HG03521 (cell line): ENCODE measurements around the gene EPS8L2.
A peak's percentile ranks its signal among the peaks of the same experiment; 100 is the strongest.

Source experiments
- ATAC-seq: cut with Tn5 transposase; IDR thresholded peaks from one replicate; pipeline ENCODE4 v1.9.1; 2021; ENCODE audit warnings: mild to moderate bottlenecking, moderate library complexity; ENCODE audit not compliant: unreplicated experiment

EPS8L2 gene

GRCh38 chr11:773425-773824, 67.4 kb downstream of the EPS8L2 start:
- ATAC-seq: no peak

- no peak for ATAC-seq
Measured at GRCh38 chr11:773830-774229, 67.8 kb downstream of the EPS8L2 start.

DNA sequence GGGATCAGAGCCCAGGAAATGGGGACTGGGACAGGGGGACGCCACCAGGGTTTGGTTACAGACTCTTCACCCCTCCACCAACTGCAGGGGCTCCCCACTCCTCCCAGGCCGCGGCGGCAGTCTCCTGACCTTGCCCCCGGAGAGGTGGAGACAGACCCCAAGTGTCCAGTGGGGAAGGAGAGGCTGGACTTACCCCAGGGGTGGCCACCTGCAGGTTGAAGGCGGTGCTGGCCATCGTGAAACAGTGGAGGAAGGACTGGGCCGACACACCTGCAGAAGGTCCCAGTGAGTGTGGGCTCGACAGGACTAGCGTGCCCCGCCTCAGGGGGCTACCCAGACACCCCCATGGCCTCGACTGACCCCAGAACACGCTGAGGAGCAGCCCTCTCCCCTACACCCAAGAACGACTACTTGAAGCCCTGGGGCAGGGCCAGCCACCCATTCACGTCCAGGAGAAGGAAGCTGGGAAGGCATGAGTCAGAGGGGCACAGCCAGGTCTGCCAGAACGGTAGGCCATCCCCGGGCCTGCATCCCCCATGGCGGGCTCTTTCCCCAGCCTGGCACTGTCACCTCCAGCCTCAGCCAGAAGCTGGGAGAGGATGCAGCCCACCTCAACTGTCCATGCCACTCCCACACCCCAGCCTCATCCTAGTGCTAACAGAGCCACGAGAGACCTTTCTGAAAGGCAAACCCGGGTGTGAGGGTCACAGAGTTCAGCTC, 69.0 kb downstream of the EPS8L2 start:
- ATAC-seq: no peak

DNA sequence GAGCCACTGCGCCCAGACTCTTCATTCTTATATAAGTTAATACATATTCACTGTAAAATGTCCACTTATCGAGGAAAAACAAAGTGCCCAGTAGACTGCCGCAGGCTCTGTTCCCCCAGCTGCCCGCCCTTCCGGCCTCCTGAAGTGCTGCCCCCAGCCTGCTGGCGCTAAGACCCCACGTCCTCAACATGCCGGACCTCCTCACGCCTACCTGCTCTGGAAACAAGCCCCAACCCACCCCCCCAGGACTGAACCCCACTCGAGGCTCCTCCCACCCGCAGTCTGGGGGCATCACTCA, 70.2 kb downstream of the EPS8L2 start:
- no peak for ATAC-seq

DNA sequence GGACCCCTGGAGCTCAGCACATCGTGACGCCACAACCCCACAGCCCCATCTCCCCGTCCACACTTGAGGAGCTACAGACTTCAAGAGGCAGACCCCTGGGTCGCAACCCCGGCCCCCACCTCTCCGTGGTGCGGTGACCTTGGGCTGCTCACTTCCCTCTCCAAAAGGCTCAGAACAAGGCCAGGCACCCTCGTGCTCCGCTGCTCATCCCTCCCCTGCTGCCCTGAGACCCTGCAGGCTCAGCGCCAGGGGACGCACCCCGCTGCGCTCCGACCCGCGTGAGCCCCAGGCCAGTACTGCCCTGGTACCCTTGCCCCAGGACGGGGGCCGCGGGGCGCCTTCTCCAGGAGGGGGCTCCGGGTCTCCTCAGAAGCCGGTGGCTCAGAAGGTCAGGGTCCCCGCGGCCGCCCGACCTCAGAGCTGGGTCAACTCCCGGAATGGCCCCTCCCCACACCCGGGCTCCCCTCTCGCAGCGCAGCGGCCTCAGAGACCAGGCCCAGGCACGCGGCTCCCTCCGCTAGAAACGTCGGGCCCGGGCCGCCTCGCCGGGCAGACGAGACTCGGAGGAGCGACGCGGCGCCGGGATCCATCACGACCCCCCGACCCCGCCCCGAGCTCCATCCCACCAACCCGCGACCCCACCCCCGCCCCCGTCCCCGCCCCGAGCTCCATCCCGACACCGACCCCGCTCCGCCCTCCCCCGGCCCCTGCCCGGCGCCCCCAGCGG, 70.7 kb downstream of the EPS8L2 start:
- ATAC-seq: peak; percentile 31
